Measurements from ENCODE around the gene TTC28.

The TTC28 gene

GRCh38 chr22:27962268-27963044, 717.2 kb downstream of the TTC28 start:
- TF ChIP-seq FOXM1 (IDR thresholded peaks at IDR 0.05; ENCODE audit: borderline replicate concordance, low read depth) (no peak), EGR1 (IDR thresholded peaks at IDR 0.05) (no peak), ZBTB7A (IDR thresholded peaks at IDR 0.05; ENCODE audit: low read depth) (no peak), EP300 (IDR thresholded peaks at IDR 0.05; ENCODE audit: borderline replicate concordance) (no peak), TCF12 (IDR thresholded peaks at IDR 0.05; ENCODE audit: low read depth) (no peak), YY1 (IDR thresholded peaks at IDR 0.05; ENCODE audit: low read depth) (no peak), RAD21 (IDR thresholded peaks at IDR 0.05; ENCODE audit: low read depth) (no peak), TAF1 (IDR thresholded peaks at IDR 0.05; ENCODE audit: low read depth) (no peak), NFIC (IDR thresholded peaks at IDR 0.05) (no peak), CEBPB (IDR thresholded peaks at IDR 0.05) (no peak)
- TF ChIP-seq, protein P1, sequence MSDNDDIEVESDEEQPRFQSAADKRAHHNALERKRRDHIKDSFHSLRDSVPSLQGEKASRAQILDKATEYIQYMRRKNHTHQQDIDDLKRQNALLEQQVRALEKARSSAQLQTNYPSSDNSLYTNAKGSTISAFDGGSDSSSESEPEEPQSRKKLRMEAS (IDR thresholded peaks at IDR 0.05), result no peak

DNA sequence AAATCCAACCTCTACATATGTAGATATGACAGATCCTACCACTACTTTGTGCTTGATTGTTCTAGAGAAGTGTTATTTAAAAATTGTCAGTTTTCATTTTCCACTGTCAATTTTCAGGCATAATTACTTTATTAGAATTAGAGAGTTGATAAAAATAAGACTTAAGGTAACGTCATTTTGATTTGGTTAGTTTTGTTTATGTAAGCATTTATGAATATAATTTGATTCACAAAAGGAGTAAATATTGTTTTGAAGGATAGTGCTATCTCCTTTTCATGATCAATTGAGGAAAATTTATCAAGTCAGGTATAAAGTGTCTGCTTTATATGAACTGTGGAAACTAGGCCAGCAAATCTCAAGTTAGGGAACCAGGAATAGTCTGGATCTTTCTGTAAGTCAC, 718.0 kb downstream of the TTC28 start:
- no peak for TF ChIP-seq RAD21 (IDR thresholded peaks at IDR 0.05; ENCODE audit: low read depth)
- no peak for TF ChIP-seq ZBTB7A (IDR thresholded peaks at IDR 0.05; ENCODE audit: low read depth)
- TF ChIP-seq FOXM1 (IDR thresholded peaks at IDR 0.05; ENCODE audit: borderline replicate concordance, low read depth), result no peak
- TF ChIP-seq EP300 (IDR thresholded peaks at IDR 0.05; ENCODE audit: borderline replicate concordance), result no peak
- TF ChIP-seq, protein P2, sequence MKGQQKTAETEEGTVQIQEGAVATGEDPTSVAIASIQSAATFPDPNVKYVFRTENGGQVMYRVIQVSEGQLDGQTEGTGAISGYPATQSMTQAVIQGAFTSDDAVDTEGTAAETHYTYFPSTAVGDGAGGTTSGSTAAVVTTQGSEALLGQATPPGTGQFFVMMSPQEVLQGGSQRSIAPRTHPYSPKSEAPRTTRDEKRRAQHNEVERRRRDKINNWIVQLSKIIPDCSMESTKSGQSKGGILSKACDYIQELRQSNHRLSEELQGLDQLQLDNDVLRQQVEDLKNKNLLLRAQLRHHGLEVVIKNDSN (IDR thresholded peaks at IDR 0.05), result no peak
- TF ChIP-seq EGR1 (IDR thresholded peaks at IDR 0.05), result no peak
- TF ChIP-seq, protein P3, sequence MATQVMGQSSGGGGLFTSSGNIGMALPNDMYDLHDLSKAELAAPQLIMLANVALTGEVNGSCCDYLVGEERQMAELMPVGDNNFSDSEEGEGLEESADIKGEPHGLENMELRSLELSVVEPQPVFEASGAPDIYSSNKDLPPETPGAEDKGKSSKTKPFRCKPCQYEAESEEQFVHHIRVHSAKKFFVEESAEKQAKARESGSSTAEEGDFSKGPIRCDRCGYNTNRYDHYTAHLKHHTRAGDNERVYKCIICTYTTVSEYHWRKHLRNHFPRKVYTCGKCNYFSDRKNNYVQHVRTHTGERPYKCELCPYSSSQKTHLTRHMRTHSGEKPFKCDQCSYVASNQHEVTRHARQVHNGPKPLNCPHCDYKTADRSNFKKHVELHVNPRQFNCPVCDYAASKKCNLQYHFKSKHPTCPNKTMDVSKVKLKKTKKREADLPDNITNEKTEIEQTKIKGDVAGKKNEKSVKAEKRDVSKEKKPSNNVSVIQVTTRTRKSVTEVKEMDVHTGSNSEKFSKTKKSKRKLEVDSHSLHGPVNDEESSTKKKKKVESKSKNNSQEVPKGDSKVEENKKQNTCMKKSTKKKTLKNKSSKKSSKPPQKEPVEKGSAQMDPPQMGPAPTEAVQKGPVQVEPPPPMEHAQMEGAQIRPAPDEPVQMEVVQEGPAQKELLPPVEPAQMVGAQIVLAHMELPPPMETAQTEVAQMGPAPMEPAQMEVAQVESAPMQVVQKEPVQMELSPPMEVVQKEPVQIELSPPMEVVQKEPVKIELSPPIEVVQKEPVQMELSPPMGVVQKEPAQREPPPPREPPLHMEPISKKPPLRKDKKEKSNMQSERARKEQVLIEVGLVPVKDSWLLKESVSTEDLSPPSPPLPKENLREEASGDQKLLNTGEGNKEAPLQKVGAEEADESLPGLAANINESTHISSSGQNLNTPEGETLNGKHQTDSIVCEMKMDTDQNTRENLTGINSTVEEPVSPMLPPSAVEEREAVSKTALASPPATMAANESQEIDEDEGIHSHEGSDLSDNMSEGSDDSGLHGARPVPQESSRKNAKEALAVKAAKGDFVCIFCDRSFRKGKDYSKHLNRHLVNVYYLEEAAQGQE (IDR thresholded peaks at IDR 0.05; ENCODE audit: low read depth), result no peak
- TF ChIP-seq YY1 (IDR thresholded peaks at IDR 0.05; ENCODE audit: low read depth), result no peak
- no peak for TF ChIP-seq TCF12 (IDR thresholded peaks at IDR 0.05; ENCODE audit: low read depth)
- TF ChIP-seq CEBPB (IDR thresholded peaks at IDR 0.05), result no peak
- TF ChIP-seq CREB1 (IDR thresholded peaks at IDR 0.05; ENCODE audit: low read depth), result no peak
- no peak for TF ChIP-seq TEAD4 (IDR thresholded peaks at IDR 0.05)
- TF ChIP-seq TAF1 (IDR thresholded peaks at IDR 0.05; ENCODE audit: low read depth), result no peak
- TF ChIP-seq, protein P1 (IDR thresholded peaks at IDR 0.05), result no peak
- TF ChIP-seq NFIC (IDR thresholded peaks at IDR 0.05), result no peak

DNA sequence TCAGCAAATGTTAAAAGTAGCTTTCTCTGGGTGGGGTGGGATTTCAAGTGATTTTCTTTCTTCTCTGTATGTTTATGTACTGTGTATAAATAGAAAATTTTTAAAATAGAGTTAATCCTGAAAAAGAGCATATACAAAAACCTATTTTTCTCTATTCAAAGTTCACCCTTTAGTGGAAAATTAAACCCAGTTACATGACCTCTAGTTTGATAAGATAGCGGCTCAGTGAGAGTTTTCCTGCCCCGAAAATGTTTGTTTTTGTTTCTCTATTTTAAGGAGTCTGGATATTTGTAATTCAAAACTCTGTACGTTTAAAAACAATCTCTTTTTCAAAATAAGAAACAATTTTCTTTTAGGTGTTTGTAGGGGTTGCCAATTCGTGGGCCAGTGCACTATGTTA, 718.5 kb downstream of the TTC28 start:
- TF ChIP-seq ZBTB7A (IDR thresholded peaks at IDR 0.05; ENCODE audit: low read depth) (no peak), EP300 (IDR thresholded peaks at IDR 0.05; ENCODE audit: borderline replicate concordance) (no peak)

DNA sequence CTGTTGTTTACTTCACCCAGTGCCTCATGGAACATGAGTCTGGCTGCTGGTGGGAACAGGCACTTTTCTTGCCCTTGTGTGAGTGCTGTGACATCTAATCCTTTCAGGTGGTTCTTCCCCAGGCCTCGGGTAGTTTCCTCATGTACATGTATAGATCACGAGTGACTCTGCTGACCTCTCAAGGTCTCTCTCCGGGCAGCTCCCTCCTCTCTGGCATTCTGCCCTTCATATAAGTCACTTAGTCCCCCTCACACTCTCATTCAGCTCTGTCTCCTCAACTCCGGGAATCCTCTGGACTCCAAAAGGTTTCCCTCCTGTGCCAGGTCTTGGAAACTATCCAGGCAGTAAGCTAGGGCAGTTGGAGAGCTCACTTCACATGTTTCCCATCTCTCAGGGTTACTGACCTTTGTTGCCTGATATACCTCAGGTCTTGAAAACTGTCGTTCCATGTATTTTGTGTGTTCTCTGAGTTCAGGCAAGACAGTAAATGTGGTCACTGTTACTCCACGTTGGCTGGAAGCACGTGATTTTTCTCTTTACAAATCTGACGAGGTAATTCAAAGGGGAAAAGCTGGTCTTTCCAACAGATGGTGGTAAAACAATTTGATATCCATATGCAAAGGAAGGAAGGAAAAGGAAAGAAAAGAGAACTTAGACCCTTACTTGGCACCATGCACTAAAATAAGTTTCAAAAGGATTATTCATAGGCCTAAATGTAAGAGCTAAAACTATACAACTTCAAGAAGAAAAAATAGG, 720.1 kb downstream of the TTC28 start:
- TF ChIP-seq CREB1 (IDR thresholded peaks at IDR 0.05; ENCODE audit: low read depth) (no peak), YY1 (IDR thresholded peaks at IDR 0.05; ENCODE audit: low read depth) (no peak), FOXM1 (IDR thresholded peaks at IDR 0.05; ENCODE audit: borderline replicate concordance, low read depth) (no peak), TEAD4 (IDR thresholded peaks at IDR 0.05) (no peak), EP300 (IDR thresholded peaks at IDR 0.05; ENCODE audit: borderline replicate concordance) (no peak), EGR1 (IDR thresholded peaks at IDR 0.05) (no peak), NFIC (IDR thresholded peaks at IDR 0.05) (no peak), TCF12 (IDR thresholded peaks at IDR 0.05; ENCODE audit: low read depth) (no peak), RAD21 (IDR thresholded peaks at IDR 0.05; ENCODE audit: low read depth) (no peak), TAF1 (IDR thresholded peaks at IDR 0.05; ENCODE audit: low read depth) (no peak), CEBPB (IDR thresholded peaks at IDR 0.05) (no peak), ZBTB7A (IDR thresholded peaks at IDR 0.05; ENCODE audit: low read depth) (no peak)
- TF ChIP-seq, protein P2 (IDR thresholded peaks at IDR 0.05), result no peak
- TF ChIP-seq, protein P1 (IDR thresholded peaks at IDR 0.05), result no peak
- TF ChIP-seq, protein P3 (IDR thresholded peaks at IDR 0.05; ENCODE audit: low read depth), result no peak

DNA sequence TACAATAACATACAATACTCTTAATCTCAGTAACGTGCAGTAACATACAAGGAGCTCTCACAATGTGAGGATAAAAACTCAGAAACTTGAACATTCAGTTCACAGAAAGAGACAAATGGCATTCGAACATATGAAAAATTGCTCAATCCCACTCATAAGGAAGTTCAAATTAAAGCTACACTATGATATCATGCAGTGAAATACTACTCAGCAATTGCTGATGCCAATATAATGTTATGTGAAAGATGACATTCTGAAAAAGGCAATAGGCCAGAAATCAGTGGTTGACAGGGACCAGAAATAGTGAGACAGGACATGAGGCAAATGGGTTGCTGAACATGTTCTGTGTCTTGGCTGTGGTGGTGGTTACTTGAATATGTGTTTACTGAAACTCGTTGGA, 726.9 kb downstream of the TTC28 start:
- TF ChIP-seq CEBPB (IDR thresholded peaks at IDR 0.05), result no peak
- TF ChIP-seq, protein P2 (IDR thresholded peaks at IDR 0.05), result no peak
- TF ChIP-seq CREB1 (IDR thresholded peaks at IDR 0.05; ENCODE audit: low read depth), result no peak
- TF ChIP-seq TCF12 (IDR thresholded peaks at IDR 0.05; ENCODE audit: low read depth), result no peak
- no peak for TF ChIP-seq TAF1 (IDR thresholded peaks at IDR 0.05; ENCODE audit: low read depth)
- TF ChIP-seq, protein P1 (IDR thresholded peaks at IDR 0.05), result no peak
